Kidney capillary endothelial cell (primary cell): Measurements from ENCODE around the gene AGPAT4.

ENCODE experiments used
- DNase-seq: peaks from one replicate; pipeline ENCODE4 v3.0.0-alpha.2; 2018; ENCODE audit warnings: low spot score

Gene AGPAT4

GRCh38 chr6:161110028-161110779 lies 163.7 kb downstream of the AGPAT4 start:
- no peak for DNase-seq

GRCh38 chr6:161109366-161109765 lies 164.5 kb downstream of the AGPAT4 start:
- DNase-seq, result no peak

- no peak for DNase-seq
Measured at GRCh38 chr6:161108916-161109315, 164.9 kb downstream of the AGPAT4 start.

GRCh38 chr6:161107779-161108730 lies 165.8 kb downstream of the AGPAT4 start:
- no peak for DNase-seq

- DNase-seq, result no peak
Measured at GRCh38 chr6:161105408-161105807, 168.5 kb downstream of the AGPAT4 start.

GRCh38 chr6:161104966-161105365 lies 168.9 kb downstream of the AGPAT4 start:
- DNase-seq, result no peak

GRCh38 chr6:161103475-161103874 lies 170.4 kb downstream of the AGPAT4 start:
- no peak for DNase-seq

GRCh38 chr6:161101517-161101916 lies 172.3 kb downstream of the AGPAT4 start:
- no peak for DNase-seq

GRCh38 chr6:161100072-161100471 lies 173.8 kb downstream of the AGPAT4 start:
- DNase-seq, result no peak

- DNase-seq, result no peak
Measured at GRCh38 chr6:161095916-161096315, 177.9 kb downstream of the AGPAT4 start.

- DNase-seq, result no peak
Measured at GRCh38 chr6:161094955-161095354, 178.9 kb downstream of the AGPAT4 start.

GRCh38 chr6:161091972-161092701 lies 181.7 kb downstream of the AGPAT4 start:
- DNase-seq, result no peak

- DNase-seq, result no peak
Measured at GRCh38 chr6:161091151-161091550, 182.7 kb downstream of the AGPAT4 start.

- no peak for DNase-seq
Measured at GRCh38 chr6:161088676-161089328, 185.1 kb downstream of the AGPAT4 start.

- no peak for DNase-seq
Measured at GRCh38 chr6:161085246-161085645, 188.6 kb downstream of the AGPAT4 start.

- DNase-seq, result no peak
Measured at GRCh38 chr6:161082215-161082614, 191.6 kb downstream of the AGPAT4 start.

GRCh38 chr6:161080263-161080970 lies 193.4 kb downstream of the AGPAT4 start:
- no peak for DNase-seq
